ENCODE measurements around the gene IGSF8.
A peak's percentile ranks its signal among the peaks of the same experiment; 100 is the strongest.

The IGSF8 gene

DNA sequence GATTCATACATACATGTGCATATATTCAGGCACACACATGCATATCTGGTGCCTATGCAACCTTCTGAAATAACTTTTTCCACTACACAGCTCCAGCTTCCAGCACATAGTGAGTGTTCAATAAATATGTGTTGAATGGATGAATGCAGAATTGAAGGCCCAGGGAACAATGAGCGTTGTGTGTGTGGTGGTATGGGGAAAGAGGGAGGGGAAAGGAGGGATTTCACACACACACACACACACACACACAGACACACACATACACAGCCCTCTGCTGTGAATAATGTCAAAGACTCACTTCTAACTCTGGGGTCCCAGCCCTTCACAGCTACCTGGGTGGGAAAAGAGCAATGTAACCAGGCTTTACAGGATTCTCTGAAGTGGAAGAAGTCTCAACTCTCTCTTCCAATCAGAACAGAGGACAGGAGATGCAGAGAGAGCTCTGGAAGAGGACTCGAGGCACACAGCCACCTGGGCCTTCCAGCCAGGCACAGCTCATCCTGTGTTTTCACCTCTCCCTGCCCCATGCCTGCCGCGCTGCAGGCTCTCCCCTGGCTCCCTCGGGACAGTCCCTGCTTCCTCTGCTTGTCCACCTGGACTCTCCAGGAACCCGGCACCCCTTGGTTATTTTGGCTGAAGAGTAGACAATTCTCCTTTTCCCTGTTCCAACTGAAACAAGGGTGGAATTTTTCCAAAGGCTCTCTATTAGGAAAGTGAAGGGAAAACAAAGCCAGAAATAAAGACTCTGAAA is 5.4 kb upstream of the IGSF8 start:
- no peak for DNase-seq (ENCODE audit: low spot score)

DNA sequence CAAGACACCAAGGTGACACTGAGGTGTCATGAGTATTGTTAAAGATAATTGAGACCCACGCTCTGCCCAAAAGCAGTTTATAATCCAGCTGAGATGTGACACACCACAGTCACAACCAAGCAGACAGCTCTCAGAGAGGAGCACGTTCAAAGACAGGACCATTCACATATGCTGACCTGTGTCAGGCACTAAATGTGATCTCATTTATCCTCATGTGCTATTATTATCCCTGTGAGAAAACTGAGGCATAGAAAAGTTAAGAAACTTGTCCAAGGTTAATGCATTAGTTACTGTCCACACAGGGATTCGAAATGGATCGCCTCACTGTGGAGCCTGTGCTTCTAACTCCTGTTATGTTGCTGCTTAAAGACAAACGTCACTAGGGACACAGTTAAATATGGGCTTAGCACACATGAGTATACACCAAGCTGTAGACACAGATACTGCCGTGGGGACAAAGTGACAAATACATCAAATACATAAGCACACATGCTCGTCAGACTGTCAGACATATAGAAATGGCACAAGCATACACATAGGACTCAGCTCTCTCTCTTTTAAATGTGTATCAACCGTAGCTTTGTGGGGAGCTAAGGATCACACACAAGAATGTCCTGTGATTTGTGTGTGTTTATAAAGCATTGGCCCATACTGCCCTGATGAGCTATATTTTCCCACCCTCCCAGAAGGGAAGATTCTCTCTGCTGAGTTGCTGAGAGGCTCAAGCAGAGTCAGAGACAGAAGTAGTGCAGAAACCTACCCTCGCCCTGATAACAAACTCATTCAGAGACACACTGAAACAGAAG is 3.5 kb upstream of the IGSF8 start:
- DNase-seq (ENCODE audit: low spot score) = no peak

DNA sequence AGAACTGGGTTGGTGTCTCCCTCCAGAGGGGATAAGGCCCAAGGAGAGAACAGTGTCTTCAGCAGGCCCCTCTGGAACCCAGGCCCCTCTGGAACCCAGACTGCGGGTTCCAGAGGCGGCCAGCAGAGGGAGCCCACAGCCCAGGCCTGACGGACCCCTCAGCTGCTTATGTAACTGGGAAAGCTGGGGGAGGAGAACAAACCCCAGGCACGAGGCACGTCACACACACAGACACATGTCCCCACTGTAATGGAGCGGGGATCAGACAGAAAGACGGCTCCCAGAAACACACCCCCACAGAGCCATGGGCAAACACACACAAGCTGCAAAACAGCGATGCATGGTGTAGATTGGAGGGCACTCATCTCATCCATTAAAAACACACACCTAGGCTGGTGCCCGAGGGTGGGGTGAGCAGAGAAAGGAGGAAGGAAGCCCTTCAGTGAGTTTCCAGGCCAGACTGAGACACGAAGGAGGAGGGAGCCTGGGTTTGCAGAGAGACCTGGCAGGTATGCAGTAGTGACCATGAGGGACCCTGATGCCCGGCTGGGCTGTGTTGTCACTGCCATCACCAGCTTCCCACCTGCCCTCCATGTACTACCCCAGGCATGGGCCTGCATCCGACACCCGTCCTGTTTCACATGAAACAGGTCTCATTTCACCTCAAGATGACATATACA is 2.8 kb upstream of the IGSF8 start:
- peak; percentile 90 for DNase-seq (ENCODE audit: low spot score)

DNA sequence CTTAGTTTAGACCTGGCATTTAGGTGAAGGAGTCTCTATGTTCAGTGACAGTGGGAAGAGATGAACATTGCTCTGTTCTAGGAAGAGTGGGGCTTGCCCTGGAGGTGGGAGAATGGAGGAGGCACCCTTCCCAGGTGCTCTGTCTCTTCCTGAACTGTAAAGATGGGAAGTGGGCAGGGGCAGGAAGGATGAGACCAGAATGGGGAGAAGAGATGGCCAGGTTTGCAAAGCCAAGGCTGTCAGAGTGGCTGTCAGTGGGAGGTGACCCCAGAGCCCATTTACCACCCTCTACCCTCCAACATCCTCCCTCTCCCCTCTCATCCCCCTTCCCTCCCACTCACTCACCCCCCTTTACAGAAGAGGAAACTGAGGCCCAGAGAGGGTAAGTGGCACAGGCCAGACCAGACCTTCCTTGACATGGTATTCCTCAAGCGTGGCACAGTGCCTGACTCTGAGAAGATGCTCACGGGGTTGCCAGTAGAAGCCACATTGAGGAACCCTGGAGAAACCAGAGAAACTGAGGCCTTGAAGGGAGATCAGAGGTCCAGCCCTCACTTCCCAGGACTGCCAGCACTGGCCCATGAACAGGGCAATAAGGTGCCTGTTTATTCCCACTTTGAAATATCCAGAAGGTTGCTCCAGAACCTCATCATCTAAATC is 1.4 kb upstream of the IGSF8 start:
- DNase-seq (ENCODE audit: low spot score) = no peak

DNA sequence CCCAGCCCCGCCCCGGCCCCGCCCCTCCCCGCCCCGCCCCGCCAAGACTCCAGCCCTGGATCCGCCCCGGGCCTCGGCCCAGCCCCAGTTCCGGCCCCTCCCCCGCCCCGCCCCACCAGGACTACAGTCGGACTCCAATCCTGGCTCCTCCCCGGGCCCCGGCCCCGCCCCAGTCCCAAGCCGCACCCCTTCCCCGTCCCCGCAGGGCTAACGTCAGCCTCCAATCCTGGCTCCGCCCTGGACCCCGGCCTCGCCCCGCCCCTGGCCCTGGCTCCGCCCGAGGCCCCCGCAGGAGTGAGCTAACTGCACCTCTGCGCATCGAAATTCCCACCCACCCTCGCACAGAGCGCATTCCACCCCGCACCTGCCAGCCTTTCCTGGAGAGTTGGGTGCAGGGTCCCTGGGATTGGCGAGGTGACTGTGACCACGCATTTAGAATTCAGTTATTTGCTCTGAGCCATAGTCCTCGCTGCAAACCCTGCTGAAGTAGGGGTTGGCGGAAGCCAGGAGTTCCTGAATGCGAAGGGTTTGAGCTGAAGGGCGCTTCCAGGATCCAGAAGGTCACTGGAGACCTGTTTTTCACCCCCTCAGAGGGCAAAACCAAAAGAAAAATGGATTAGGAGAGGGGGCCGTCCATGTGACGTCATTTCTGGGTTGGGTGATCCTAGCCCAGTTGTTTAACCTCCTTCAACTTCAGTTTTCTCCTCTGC is 588 bp upstream of the IGSF8 start:
- peak; percentile 99 for DNase-seq (ENCODE audit: low spot score)

DNA sequence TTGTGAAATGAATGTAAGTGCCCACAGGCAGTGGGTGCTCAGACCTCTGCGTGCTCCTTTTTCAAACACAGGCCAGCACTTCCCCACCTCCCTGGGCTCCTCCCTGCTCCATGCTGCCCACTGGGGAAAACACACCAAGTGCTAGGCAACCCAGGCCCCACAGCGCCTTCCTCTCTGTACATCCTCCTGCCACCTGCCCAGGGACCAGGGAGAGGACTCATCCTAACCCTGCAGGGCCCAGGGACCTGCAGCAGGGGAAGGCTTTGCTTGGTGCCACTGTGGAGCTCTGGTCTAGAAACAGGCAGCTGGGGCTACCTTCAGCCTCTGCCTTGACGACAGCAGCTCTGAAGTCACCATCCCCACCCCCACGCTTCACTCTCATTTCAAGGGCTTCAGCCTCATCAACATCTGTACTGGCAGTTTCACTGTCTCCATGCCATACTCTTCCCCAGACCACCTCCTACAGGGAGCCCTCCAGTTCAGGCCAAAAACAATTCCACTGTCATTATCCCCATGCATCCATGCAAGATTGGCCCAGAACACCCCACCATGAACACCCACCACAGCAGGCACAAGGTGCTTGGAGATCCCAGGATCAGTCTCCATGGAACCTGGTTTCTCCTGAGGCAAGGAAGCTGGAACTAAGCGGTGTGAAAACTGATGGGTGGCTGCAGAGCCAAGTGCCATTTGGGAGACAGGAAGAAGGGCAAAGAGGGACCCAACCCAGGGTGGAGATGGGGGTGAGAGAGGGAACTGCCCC is 1.1 kb downstream of the IGSF8 start:
- no peak for DNase-seq (ENCODE audit: low spot score)

DNA sequence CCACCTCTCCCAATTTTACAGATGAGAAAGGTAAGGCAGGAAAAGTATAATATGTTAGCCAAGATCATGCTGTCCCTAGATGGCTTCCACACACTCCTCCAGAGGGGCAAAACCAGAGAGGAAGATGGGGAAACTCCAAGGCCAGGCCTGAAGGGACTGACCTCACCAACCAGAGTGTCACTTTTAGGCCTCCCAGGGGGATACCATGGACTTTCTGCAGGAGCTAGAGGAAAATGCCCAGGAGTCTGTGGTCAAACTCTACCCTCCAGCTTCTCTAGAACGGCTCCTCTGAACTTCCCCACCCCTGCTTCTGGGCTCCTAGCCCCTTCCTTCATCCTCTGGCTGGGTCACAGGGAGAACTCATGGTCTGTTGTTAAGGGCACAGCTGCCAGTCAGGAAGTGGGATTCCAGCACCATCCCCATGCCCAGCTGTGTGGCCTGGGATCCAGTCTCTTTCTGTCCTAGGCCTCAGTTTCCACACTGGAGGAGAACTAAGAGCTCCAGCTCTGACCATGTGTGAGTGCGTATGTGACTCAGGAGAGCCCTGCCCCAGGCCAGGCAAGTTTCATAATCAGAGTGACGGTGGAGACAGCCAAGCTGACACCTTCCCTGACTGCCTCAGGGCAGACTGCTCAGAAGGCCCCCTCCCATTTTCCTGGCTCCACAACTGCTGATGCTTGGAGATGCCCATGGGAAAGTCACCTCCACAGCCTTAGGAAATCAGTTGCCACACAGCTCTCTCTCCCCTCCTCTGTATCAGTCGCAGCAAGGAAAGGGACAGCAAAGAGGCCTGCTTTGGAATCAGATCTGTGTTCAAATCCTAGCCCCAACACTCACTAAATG is 1.9 kb downstream of the IGSF8 start:
- DNase-seq (ENCODE audit: low spot score) = no peak

DNA sequence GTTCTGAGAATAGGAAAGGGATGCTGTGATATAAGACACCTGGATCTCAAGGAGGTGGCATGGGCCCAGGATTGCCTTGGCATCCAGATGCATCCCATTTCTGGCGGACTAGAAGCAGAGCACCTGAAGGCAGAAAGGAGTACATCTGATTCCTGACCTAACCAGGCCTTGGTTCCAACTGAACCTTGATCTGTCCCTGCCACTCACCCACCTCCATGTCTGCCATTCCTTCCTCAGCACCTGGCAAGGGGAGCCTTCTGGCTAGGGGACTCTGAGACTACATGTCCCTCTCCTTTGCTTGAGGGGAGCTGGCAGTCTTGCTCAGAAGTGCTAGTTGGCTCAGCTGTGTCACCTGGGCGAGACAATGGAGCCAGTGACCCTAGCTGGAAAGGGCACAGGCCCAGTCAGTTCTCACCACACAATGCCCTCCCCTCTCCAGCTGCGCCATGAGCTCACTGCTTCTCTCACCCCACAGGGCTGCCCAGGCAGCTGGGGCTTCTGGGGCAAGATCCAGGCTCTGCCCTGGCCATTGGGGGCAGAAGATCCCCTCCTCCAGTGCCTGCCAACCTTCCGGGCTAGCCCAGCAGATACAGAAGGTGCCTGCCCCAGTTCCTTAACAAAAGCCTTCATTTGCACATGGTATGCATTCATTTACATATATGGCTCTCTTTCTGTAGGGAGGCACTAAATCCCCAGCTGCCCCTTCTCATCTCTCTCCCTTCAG is 2.9 kb downstream of the IGSF8 start:
- DNase-seq (ENCODE audit: low spot score) = no peak

DNA sequence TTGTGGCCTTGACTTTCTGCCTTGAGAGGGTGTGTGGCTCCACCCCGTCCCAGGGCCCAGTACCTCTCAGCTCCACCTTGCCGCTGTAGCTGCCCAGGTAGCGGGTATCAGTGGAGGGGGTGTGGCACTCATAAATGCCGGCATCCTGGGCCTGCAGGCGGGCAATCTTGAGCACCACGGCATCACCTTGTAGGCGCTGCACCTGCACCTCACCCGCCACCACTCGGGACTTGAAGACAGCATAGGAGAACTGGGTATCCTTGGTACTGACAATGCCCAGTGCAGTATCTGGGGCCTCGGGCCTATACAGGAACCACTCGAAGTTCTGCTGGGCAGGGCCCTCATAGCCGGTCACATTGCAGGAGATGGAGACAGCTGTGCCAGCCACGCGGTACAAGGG is 3.6 kb downstream of the IGSF8 start:
- no peak for DNase-seq (ENCODE audit: low spot score)

DNA sequence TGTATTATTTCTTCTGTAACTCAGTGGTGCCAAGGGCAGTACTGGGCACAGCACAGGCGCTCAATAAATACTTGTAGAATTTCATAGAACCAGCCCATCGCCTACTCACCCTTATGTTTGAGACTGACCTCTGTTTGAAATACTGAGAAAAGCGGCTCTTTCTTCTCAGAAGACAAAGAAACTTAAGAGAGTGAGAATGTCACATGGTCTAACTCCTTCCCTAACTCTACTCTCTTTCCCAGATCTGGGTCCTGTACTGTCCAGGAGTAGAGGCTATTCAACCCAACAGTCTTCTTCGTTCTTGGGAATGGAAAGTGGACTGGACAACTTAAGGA is 4.2 kb downstream of the IGSF8 start:
- no peak for DNase-seq (ENCODE audit: low spot score)

DNA sequence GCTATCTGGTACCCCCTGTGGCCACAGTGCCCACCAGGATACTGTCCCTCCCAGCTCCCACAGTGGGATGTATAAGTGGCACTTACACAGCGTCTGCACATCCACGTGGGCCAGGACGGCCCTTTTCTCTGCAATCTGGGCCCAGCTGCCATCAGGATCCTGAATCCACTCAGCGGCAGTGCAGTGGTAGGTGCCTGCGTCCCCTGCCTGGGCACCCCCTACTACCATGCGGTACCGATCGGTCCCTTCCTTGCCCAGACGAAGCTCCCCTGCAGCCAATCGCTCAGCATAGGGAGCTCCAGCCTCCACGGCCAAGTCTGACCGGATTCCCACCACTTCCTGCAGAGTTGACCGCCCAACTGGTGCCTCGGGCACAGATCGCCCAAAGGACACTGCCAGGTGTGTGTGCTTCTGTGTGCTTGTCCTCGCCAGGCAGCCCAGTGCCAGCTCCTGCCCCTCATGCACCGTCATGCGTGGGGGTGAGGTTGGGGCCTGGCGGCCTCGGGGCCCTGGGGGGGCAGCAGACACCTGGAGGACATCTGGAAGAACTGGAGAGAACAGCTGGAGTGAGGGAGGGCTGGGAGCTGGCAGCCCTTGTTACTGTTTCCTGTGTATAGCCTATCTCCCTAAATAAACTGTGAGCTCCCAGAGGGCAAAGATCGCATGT is 4.7 kb downstream of the IGSF8 start:
- no peak for DNase-seq (ENCODE audit: low spot score)

DNA sequence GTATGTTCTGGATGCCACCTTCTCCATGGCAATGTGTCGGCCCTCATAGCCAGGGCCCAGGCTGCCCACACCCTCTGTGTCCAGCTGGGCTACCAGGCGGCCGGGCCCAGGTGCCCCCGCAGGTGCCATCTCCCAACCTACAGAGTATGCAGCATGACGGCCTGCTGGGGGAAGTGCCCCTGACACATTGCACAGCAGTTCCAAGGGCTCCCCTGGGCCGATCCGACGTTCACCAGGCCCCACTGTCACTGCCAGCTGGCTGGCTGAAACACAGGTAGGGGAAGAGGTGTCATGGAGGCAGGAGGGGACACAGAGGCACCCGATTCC is 5.4 kb downstream of the IGSF8 start:
- DNase-seq (ENCODE audit: low spot score) = no peak

DNA sequence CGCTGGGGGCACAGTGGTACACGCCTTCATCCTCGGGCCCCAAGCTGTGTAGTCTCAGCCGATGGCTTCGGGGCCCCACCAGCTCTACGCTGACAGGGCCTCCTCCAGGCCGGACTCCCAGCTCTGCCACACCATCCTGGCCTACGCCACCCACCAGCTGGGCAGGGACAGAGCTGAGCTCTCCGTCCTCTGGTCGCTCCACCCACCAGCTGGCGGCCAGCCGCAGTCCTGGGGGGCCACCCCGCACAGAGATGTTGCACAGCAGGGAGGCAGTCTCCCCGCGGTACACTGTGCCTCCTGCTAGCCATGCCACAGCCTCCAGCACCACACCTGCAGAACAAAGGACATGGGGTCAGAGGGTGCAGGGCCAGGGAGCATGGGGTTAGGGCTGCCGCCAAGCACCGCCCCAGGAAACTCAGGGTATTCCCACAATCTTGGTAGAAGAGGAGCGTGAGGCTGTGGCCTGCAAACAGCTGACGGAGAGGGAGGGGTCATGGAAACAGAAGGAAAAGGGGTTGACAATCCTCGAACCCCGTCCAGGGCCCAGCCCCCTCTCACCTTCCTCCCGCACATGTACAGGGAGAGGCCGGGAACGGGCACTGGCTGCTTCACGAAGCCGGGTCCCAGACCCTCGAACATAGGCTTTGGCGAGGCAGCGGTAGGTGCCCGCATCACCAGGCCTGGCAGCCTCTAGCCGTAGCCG is 5.9 kb downstream of the IGSF8 start:
- no peak for DNase-seq (ENCODE audit: low spot score)

DNA sequence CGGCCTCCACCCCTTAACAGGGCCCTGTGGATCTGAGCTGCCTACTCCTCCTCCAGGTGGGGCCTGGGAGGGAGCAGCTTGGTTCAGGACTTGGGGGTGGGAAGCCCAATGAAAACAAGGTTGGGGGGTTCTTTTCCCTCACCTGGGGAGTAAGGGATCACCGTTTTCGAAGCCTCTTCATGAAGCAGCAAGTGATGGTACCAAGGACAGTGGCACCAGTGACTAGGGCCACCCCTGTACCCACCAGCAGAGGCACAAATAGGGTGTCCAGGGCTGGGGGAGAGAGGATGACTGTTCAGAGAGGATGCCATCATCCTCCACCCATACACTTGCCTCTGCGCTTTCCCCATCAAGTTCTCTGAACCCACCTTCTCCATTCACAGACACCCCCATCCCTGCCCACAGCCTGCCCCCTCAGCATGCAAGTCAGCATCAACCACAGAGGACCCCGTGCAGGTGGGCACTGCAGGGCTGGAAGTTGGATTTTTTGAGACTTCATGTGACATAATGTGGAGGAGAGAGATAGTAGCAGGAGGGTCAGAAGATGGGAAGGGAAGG is 6.7 kb downstream of the IGSF8 start:
- DNase-seq (ENCODE audit: low spot score) = no peak

DNA sequence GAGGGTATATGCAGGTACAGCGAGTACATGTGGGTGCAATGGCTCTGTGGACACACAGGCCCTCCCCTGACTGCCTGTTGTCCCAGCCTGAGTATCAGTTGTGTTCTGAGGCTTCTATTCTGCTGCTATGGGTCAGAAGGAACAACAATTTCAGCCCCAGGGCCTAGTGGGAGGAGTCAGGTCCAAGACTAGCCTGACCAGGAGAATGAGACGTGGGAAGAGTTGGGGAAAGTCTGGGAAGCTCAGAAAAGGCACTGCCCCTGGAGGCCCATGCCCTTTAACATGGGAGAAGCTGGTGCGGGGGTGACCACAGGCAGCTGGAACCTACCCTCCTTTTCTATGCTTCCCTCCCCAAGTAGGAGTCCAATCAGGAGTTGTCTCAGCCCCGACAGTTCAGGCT is 7.7 kb downstream of the IGSF8 start:
- no peak for DNase-seq (ENCODE audit: low spot score)

DNA sequence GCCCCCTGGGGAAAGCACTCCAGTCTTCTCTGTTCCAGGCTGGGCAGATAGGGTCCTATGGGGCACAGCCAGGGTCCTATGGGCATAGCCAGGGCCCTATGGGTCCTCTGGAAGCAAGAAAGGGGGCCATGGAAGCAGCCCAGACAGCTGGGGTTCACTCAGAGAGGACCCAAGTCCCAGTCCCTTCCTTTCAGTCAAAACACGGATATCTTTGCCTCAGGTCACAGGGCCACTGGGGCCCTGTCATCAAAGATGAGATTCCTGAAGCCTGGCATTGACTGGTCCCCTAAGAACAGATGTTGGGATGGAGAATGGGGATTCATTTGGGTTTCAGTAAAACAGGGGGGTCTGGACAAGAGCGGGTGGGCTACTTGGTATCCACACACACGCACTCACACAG is 8.5 kb downstream of the IGSF8 start:
- DNase-seq (ENCODE audit: low spot score) = no peak

DNA sequence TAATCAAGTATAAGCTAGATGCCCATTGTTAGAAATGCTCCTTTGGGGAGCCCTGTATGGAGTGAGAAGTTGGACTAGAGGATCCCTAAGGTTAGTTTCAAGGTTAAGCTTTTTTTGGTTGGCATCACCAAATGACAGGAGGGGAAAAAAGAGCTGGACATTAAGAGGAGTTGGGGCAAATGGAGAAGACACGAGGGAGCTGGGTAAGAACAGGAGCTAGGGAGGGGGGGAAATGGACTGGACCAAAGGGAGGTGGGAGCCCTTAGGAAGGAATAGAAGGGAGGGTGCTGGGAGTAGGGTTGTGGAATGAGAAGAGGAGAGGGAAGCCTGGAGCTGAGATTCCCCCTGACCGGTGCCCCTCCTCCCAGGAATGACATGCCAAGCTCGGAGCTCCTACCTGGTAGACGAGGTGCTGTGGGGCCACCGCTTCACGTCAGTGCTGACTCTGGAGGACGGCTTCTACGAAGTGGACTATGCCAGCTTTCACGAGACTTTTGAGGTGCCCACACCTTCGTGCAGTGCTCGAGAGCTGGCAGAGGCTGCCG is 11.2 kb downstream of the IGSF8 start:
- no peak for DNase-seq (ENCODE audit: low spot score)

DNA sequence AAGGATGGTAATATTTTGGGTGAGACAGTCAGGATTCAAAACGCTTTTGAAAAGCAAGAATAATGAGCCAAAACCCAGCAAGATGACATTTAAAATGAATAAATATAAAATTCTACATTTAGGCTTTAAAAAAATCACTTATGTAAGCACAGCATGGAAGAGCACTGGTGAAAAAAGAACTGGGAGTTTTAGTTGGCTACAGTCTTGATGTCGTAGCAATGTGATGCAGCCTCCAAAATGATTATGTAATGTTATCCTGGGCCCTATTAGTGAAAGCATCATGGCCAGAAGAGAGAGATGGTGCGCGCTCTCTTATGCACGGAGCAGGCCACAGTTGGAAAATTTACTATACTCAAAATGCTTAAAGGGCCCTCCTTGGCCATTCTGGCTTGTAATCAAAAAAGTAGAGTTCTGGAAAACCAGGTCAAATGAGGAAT is 11.9 kb downstream of the IGSF8 start:
- no peak for DNase-seq (ENCODE audit: low spot score)
